GM21381 (cell line): ENCODE measurements around the gene CTAGE9.
"Not testable (repeated sequence)": the region's sequence is repeated elsewhere in the genome, so short reads cannot be mapped to it uniquely, and the experiment has no call there.

Source experiments
- ATAC-seq: cut with Tn5 transposase; IDR thresholded peaks from one replicate; pipeline ENCODE4 v1.9.1; 2021; ENCODE audit warnings: mild to moderate bottlenecking, moderate library complexity; ENCODE audit not compliant: unreplicated experiment

Gene CTAGE9, protein sequence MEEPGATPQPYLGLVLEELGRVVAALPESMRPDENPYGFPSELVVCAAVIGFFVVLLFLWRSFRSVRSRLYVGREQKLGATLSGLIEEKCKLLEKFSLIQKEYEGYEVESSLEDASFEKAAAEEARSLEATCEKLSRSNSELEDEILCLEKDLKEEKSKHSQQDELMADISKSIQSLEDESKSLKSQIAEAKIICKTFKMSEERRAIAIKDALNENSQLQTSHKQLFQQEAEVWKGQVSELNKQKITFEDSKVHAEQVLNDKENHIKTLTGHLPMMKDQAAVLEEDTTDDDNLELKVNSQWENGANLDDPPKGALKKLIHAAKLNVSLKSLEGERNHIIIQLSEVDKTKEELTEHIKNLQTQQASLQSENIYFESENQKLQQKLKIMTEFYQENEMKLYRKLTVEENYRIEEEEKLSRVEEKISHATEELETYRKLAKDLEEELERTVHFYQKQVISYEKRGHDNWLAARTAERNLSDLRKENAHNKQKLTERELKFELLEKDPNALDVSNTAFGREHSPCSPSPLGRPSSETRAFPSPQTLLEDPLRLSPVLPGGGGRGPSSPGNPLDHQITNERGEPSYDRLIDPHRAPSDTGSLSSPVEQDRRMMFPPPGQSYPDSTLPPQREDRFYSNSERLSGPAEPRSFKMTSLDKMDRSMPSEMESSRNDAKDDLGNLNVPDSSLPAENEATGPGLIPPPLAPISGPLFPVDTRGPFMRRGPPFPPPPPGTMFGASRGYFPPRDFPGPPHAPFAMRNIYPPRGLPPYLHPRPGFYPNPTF

DNA sequence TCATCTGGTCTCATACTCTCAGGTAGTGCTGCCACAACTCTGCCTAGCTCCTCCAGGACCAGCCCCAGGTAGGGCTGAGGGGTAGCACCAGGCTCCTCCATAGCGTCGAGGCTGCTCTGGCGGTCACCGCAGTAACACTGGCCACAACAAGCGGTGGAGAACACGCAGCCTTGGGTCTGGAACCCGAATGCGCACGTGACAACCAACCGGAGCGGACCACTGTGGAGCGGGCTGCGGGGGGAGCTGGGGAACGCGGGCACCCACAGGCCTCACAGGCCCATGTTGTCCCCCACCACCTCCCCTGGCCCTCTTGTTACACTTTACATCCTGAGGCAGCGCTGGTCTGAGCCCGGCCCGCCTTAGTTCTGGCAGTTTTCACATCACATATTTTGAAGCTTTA, at the start of gene CTAGE9:
Gene CTAGE9 (minus strand): TSS at position 101 of the 400 bp plus-strand sequence. CDS start 0 bp downstream, at position 101.
- ATAC-seq: not testable (repeated sequence)

DNA sequence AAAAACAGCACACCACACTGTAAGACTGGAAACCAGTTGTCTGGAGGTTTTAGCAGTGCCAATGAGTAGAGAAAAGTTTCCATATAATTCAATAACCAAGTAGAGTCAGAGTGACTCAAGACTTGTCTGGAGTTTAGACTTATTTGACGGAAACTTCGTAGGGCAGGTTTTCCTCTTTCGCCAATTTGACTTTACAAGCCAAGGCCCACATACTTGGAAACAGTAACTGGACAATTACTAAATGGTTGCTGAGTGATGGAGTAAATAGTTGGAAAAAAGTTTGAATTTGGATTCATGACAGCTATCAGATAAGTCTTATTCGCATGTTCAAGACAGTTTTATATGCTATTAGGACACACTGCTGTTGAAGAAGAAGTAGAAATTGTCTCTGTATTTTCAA, 48.1 kb upstream of the CTAGE9 start:
- no peak for ATAC-seq

DNA sequence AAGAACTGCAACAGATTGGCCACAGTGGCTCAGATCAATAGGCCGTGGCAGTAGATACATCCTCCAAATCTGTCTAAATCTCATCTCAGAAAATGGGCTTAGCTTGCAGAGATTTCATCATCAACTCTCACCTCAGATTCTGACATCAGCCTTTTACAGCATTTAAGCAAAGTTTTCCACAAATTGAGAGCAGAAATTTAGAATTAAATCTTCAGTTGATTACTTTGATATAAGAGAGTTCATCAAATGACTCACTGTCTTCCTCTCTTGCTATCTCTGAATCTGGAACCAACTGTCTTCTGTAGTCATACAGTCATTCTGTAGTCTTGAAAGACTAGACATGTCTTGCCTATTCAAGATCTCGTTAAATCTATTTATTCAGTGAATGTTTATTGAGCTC, 45.2 kb upstream of the CTAGE9 start:
- no peak for ATAC-seq

DNA sequence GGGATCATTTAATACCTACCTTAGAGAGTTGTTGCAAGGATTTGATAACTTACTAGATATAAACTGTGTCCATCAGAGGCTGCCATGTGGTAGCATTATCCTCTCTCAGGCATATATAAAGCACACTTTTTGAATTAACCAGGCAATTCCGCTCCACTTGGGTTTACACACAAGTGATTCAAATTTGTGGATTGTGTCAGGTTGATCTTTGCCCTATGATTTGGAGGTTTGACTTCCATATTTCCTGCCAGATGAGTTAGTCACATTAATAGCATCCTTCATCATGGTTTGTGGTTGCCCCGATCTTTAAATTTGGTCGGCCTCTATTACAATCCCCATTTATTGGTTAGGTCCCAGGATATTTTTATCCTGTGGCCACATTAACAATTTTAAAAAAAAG, 44.8 kb upstream of the CTAGE9 start:
- no peak for ATAC-seq

DNA sequence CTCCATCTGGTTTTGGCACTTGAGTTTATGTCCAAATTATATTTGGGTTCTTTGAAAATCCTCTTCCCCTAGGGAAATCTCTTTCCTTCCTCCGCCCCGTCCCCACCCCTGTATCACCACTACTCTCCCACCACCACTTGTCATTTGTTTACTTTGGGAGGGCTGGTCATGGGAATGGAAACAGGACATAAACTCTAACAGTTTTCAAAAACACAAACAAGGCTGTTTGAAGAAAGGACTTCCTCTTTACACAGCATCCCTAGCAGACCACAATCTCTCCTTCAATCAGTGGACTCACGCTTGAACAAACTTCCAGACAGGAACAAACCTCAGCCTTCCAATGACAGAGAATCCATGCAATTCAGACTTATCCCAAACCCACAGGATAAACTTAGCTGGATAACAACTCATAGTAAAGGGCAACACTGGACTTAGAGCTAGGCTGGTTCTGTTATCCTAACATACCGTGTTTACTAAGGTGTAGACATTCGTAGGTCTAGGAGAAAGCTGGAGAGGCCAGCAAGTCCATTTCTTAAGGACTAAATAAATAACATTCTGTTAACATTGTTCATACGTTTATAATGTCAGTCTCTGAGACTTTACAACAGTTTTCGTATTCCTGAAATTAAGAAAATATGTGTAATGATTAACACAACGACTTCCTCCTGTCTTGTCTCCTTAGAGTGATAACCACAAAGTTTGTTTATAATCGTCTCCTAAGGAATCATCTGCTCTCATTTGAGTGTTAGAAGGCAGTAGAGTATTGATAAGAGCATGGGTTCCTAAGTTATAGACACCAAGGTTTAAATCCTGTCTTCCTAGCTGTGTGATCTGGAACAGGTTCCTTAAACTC, 44.1 kb upstream of the CTAGE9 start:
- ATAC-seq: no peak

DNA sequence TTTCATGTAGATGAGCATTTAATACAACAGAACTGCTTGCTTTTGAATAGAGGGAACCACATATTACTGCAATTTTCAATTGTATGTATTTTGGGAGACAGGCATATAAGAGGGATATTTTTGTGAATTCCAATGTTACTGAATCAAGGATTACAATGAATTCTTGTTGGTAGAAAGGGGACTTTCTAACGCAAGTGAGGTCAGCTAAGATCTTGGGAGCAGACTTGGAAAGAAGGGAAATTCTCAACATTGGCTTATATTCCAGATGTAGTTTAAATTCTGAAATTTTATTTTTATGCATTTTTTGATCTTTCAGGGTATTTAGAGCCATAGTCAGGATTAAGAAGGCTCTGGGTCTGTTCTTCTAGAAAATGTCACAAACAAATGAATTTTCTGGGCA, 43.3 kb upstream of the CTAGE9 start:
- no peak for ATAC-seq

DNA sequence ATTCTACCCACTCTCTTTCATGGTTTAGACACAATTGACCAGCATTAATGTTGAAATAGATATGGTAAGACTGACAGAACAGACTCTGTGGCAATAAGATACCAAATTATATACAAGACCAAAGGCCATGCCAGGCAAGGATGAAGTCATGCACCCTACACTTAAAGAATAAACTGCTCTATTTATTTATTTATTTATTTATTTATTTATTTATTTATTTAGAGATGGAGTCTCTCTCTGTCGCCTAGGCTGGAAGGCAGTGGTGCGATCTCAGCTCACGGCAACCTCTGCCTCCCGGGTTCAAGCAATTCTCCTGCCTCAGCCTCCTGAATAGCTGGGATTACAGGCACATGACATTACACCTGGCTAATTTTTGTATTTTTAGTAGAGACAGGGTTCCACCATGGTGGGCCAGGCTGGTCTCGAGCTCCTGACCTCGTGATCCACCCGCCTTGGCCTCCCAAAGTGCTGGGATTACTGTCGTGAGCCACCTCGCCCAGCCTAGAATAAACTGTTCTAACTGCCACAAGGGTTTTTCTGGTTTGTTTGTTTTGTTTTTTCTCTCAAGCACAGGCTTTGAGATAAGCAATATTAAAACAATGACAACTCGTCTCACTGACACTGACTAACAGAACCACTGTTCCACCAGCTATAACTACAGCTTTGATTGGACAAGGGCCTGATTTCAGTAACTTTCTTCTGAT, 40.3 kb upstream of the CTAGE9 start:
- ATAC-seq: not testable (repeated sequence)

DNA sequence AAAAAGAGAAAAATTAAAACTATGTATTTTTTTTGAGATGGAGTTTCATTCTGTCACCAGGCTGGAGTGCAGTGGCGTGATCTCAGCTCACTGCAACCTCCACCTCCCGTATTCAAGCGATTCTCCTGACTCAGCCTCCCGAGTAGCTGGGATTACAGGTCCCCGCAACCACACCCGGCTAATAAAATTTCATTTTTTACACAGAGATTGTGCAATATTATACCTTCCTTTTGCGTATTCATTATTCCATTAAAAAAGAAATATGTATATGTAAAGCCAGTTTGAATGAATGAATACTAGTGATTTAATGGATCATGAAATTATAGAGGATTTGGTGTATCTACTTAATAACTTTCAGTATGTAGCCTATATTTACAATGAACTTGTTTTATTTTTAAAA, 38.2 kb upstream of the CTAGE9 start:
- no peak for ATAC-seq

DNA sequence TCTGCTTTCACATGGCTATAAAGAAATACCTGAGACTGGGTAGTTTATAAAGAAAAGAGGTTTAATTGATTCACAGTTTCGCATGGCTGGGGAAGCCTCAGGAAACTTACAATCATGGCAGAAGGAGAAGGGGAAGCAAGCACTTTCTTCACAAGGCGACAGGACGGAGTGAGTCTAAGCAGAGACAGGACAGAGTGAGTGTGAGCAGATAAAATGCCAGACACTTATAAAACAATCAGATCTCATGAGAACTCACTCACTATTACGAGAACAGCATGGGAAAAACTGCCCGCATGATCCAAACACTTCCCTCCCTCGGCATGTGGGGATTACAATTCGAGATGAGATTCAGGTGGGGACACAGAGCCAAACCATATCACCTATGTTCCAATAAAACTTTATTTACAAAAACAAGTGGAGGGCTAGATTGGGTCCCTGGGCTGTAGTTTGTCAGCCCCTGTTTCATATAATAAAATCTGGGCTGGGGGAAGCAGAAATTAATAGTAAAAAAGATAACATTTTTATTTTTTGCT, 37.1 kb upstream of the CTAGE9 start:
- no peak for ATAC-seq

DNA sequence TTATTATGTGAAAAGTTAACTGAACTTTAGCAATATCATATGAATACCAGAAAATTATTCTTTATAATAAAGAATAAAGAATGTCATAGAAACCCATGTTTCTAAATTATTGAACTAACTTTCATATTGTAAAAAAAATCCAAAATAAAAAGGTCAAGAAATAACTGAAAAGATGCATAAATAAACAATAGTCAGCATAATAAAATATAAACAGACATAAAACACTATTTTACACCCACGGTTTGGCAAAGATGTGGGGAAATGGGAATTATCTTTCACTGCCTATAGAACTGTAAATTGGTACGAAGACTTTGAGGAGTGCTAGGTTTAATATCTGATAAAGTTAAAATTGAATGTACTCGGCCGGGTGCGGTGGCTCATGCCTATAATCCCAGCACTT, 34.7 kb upstream of the CTAGE9 start:
- no peak for ATAC-seq

DNA sequence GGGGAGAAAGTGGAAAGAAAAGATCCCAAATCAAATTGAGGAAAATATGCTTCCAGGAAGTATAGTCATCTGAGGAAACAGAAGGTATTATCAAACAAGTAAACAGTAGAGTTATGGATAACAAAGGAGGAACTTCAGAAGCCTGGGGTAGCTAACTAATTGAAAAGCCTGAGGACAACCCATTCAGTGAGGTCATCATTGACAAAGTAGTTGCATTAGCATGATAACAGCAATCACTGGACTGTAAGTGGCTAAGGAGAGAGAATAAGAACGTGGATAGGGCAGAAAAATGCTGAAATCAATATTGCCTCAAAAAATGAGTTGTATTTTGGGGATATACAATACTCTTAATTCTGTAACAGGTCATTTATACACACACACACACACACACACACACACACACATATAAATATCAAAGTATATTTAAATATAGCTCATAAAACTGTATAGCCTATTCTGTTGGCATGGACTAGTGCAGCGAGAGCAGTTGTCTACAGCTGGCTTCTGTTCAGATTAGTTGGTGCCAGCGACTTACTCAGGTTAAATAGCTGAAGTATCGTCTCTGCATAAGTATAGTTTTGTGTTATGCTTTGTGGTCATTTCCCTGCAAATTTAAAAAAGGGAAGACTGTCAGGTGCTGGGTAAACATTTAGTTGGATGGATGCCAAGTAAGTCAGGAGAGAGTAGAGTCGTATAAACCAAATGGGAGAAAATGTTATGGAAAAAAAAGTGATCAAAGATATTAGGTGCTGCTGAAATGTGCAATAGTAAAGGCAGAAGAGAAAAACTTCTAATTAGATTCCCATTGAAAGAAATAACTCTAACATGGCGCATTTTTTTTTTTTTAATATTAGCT, 33.8 kb upstream of the CTAGE9 start:
- no peak for ATAC-seq

DNA sequence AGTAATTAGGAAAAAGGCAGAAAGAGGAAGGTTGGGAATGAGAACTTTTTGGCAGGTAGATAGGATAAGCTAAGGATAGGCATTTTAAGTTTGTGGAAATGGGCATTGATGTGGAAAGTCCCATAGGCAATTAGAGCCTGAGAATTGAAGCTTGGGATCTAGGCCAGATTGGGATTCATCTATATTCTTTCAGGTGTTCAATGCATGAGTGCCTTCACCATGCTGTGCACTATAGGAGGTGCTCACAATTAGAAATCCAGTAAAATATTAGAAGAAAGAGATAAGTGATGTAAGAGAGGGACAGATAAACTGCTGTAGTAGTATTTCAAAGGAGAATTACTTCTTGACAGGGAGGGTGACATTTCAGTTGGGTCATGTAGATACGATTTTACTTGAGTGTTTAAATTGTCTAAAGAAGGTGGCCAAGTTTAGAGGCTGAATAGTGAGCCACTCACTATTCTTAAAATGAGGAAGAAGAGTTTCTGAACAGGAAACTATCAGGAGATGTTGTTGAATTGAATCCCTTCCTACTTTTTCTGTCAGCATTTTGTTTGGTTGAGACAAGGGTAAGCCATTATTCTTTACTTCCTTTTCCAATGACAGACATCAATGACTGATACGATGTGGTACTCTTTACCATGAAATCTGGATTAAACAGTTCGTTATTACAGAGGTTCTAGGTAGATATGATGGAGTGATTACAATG, 31.0 kb upstream of the CTAGE9 start:
- no peak for ATAC-seq

DNA sequence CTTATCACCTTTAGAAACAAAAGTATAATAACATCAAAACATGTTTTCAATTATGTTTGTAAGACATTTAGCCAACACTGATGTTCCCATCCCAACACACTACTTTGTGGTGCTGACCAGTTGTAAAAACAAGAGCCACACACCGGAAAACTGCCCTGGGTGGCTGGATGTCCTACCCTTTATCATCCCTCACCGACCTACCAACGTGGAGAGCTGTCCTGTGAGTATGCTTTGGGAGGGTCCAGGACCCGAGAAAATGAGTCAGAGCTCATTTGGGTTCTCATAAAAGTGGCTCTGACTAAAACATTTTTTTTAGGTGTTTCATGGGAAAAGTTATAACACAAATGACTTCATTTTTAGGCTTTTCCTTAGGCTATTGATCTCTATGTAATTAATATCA, 29.3 kb upstream of the CTAGE9 start:
- ATAC-seq: no peak

DNA sequence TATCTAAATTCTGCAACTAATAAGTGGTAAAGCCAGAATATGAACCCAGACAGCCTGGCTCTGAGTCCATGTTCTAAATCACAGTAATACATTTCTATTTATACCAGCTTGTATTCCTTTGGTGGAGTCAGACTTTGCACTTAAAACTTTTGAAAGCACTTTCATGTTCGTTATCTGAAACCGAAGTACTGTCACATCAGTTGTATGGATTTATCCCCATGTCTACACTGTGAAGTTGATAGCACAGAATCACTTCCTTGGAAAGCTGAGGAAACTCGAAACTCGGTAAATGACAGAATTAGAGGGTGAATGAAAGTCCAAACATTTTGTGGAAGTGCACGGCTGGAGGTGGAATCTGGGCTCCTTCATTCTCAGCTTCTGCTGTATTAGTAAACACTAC, 28.3 kb upstream of the CTAGE9 start:
- ATAC-seq: no peak

DNA sequence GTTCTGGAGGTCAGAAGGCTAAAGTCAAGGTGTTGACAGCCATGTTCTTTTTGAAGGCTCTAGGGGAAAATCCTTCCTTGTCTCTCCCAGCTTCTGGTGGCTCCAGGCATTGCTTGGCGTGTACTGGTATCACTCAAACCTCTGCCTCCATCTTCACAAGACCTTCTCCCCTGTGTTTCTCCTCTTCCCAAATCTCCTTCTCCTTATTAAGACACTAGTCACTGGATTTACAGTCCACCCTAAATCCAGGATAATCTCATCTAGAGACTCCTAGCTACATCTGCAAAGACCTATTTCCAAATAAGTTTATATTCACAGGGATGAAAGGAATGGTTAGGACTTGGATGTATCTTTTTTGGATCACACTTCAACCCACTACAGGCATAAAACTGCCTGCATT, 26.0 kb upstream of the CTAGE9 start:
- no peak for ATAC-seq

DNA sequence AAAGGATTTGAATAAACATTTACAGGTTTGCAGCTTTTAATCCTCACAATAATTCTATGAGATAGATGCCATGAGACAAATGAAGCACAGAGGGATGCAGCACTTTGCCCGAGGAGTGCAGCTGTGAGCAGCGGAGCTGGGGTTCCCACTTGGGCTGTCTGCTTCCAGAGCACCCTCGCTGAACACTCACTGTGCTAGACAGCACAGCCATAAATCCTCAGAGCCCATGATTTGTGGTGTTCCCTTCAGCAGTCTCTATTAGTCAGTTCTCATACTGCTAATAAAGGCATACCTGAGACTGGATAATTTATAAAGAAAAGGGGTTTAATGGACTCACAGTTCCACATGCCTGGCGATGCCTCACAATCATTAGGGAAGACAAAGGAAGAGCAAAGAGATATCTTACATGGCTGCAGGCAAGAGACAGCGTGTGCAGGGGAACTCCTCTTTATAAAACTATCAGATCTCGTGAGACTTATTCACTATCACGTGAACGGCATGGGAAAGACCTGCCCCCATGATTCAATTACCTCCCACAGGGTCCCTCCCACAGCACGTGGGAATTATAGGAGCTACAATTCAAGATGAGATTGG, 25.3 kb upstream of the CTAGE9 start:
- no peak for ATAC-seq

DNA sequence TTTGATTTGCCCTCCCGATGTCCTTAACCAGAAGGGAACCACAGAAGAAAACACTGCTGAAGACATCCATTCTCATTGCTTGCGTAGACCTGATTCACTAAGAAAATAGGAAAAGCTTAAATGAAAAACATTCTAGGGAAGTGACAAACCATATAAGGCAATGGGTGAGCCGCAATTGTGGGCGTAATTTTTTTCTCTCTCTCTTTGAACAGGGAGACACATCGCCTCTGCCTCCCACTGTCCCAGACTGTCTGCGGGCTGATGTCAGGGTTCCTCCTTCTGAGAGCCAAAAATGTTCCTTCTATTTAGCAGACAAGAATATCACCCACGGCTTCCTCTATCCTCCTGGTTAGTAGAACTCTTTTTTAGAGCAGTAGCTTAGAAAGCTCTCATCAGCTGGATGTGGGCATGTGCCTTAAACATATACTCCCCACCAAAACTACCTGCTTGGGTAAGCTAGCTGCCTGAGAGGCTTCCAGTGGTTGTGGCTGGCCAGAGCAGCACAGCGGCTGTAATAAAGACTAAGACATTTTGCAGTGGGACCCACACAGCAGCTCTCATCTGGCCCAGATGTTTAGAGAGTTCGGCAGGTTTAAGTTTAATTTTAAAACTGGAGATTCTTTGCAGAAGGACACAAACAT, 22.7 kb upstream of the CTAGE9 start:
- ATAC-seq: no peak

DNA sequence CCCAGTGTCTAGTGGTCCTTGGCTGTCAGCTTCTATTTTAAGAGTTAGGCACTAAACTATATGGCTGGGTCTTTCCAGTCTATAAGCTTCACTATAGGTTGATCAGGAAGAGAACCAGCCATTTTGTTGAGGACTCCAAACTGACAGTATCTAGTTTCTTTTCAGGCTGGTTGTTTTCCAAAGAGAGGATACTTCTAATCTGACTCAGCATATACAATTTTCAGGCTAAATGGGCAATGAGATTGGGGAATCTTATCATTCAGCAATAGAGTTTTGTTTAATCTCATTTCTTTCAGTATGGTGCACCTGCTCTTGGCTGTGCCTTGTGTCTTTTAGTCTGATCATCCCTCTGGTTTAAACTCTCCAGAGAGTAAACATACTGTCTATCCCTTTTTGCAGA, 20.4 kb upstream of the CTAGE9 start:
- no peak for ATAC-seq
